Measurements from ENCODE around the gene PMFBP1.
A peak's percentile ranks its signal among the peaks of the same experiment; 100 is the strongest.

Gene PMFBP1

GRCh38 chr16:72172105-72173034, at the start of gene PMFBP1:
TSS of gene PMFBP1 (minus strand) at chr16:72172155. CDS start at chr16:72171208, 947 bp downstream.
- DNase-seq: no peak

GRCh38 chr16:72221630-72222024, 49.7 kb upstream of the PMFBP1 start:
- no peak for DNase-seq

- peak; percentile 45 for DNase-seq
Observed at GRCh38 chr16:72220875-72221629, 49.1 kb upstream of the PMFBP1 start.

GRCh38 chr16:72219282-72219681, 47.3 kb upstream of the PMFBP1 start:
- no peak for DNase-seq

- no peak for DNase-seq
Observed at GRCh38 chr16:72216767-72217166, 44.8 kb upstream of the PMFBP1 start.

GRCh38 chr16:72214821-72215220, 42.9 kb upstream of the PMFBP1 start:
- no peak for DNase-seq

GRCh38 chr16:72211110-72211509, 39.2 kb upstream of the PMFBP1 start:
- DNase-seq: no peak

- DNase-seq: peak; percentile 74
Observed at GRCh38 chr16:72210555-72210954, 38.6 kb upstream of the PMFBP1 start.

GRCh38 chr16:72210072-72210471, 38.1 kb upstream of the PMFBP1 start:
- DNase-seq: no peak

GRCh38 chr16:72206299-72206698, 34.3 kb upstream of the PMFBP1 start:
- no peak for DNase-seq

- DNase-seq: no peak
Observed at GRCh38 chr16:72203401-72203800, 31.4 kb upstream of the PMFBP1 start.

- no peak for DNase-seq
Observed at GRCh38 chr16:72202014-72202413, 30.1 kb upstream of the PMFBP1 start.

GRCh38 chr16:72201387-72201786, 29.4 kb upstream of the PMFBP1 start:
- no peak for DNase-seq

GRCh38 chr16:72199761-72200337, 27.9 kb upstream of the PMFBP1 start:
- DNase-seq: no peak

GRCh38 chr16:72198771-72199201, 26.8 kb upstream of the PMFBP1 start:
- peak; percentile 73 for DNase-seq

GRCh38 chr16:72198021-72198711, 26.2 kb upstream of the PMFBP1 start:
- peak; percentile 81 for DNase-seq

- no peak for DNase-seq
Observed at GRCh38 chr16:72197545-72197944, 25.6 kb upstream of the PMFBP1 start.

- DNase-seq: peak; percentile 58
Observed at GRCh38 chr16:72195609-72196008, 23.7 kb upstream of the PMFBP1 start.

- no peak for DNase-seq
Observed at GRCh38 chr16:72191551-72191950, 19.6 kb upstream of the PMFBP1 start.

GRCh38 chr16:72189865-72190371, 18.0 kb upstream of the PMFBP1 start:
- no peak for DNase-seq

GRCh38 chr16:72188541-72188940, 16.6 kb upstream of the PMFBP1 start:
- DNase-seq: no peak

GRCh38 chr16:72187551-72187950, 15.6 kb upstream of the PMFBP1 start:
- no peak for DNase-seq

- DNase-seq: no peak
Observed at GRCh38 chr16:72182976-72183375, 11.0 kb upstream of the PMFBP1 start.

Data from retina (tissue), 1 donor.